ENCODE data around the gene KIAA1671. TPM values are rescaled to one million over a fixed set of nuclear protein-coding genes. Genes with fewer than 3 reads are reported as not detected.

The KIAA1671 gene
- polyA plus RNA-seq, 1 donor from 2014 or later, result 3.0 TPM

DNA sequence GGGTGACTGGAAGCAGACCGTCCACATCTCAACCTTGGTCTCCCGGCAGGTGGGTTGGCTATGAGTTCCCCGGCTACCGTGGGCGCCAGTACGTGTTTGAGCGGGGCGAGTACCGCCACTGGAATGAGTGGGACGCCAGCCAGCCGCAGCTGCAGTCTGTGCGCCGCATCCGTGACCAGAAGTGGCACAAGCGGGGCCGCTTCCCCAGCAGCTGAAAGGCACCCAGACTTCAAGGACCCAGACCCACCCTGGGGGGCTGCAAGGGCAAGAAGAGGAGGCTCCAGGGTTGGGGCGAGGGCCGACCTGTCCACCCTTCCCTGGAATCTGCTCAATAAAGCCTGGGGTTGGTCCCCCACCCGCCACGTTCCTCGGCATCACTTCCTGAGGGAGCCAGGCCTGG lies 254.5 kb downstream of the KIAA1671 start:
- Histone ChIP-seq H3K9me3 (ENCODE audit: low read length) (no peaks in the 10 kb centered on the region), H3K4me2 (ENCODE audit: low read length) (no peak overlapping the region), H3K9ac (ENCODE audit: low read length) (no peak overlapping the region), H3K4me3 (ENCODE audit: low read length) (no peak overlapping the region), H2AFZ (ENCODE audit: low read depth, low read length) (no peak overlapping the region), H3K36me3 (ENCODE audit: insufficient read depth, low read length) (no peaks in the 10 kb centered on the region), H3K9me2 (ENCODE audit: insufficient read depth, low read length) (no peaks in the 10 kb centered on the region), H4K20me1 (ENCODE audit: insufficient read depth) (no peaks in the 10 kb centered on the region), H3F3A (ENCODE audit: insufficient read depth, low read length, poor library complexity, severe bottlenecking) (no peaks in the 10 kb centered on the region), H3K79me2 (replicated peaks; ENCODE audit: insufficient read depth, low read length) (no peaks in the 10 kb centered on the region), H3K27ac (ENCODE audit: low read length) (no peak overlapping the region), H3K27me3 (ENCODE audit: insufficient read depth, low read depth, low read length) (no peaks in the 10 kb centered on the region)
- TF ChIP-seq EZH2 (IDR thresholded peaks at IDR 0.05; ENCODE audit: borderline replicate concordance, insufficient read depth, low read length, poor library complexity, severe bottlenecking) (no peak), SMC3 (conservative IDR thresholded peaks at IDR 0.05; ENCODE audit: poor library complexity) (no peak), MXI1 (conservative IDR thresholded peaks at IDR 0.05; ENCODE audit: poor library complexity, severe bottlenecking) (no peak), POLR2AphosphoS5 (IDR thresholded peaks at IDR 0.05) (no peak), RAD21 (conservative IDR thresholded peaks at IDR 0.05) (no peak), EP300 (conservative IDR thresholded peaks at IDR 0.05; ENCODE audit: poor library complexity, severe bottlenecking) (no peak), TAF1 (IDR thresholded peaks at IDR 0.05; ENCODE audit: low read depth) (no peak)
- TF ChIP-seq, protein P1, sequence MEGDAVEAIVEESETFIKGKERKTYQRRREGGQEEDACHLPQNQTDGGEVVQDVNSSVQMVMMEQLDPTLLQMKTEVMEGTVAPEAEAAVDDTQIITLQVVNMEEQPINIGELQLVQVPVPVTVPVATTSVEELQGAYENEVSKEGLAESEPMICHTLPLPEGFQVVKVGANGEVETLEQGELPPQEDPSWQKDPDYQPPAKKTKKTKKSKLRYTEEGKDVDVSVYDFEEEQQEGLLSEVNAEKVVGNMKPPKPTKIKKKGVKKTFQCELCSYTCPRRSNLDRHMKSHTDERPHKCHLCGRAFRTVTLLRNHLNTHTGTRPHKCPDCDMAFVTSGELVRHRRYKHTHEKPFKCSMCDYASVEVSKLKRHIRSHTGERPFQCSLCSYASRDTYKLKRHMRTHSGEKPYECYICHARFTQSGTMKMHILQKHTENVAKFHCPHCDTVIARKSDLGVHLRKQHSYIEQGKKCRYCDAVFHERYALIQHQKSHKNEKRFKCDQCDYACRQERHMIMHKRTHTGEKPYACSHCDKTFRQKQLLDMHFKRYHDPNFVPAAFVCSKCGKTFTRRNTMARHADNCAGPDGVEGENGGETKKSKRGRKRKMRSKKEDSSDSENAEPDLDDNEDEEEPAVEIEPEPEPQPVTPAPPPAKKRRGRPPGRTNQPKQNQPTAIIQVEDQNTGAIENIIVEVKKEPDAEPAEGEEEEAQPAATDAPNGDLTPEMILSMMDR (IDR thresholded peaks at IDR 0.05; ENCODE audit: poor library complexity, severe bottlenecking), result no peak
- TF ChIP-seq, protein P2, sequence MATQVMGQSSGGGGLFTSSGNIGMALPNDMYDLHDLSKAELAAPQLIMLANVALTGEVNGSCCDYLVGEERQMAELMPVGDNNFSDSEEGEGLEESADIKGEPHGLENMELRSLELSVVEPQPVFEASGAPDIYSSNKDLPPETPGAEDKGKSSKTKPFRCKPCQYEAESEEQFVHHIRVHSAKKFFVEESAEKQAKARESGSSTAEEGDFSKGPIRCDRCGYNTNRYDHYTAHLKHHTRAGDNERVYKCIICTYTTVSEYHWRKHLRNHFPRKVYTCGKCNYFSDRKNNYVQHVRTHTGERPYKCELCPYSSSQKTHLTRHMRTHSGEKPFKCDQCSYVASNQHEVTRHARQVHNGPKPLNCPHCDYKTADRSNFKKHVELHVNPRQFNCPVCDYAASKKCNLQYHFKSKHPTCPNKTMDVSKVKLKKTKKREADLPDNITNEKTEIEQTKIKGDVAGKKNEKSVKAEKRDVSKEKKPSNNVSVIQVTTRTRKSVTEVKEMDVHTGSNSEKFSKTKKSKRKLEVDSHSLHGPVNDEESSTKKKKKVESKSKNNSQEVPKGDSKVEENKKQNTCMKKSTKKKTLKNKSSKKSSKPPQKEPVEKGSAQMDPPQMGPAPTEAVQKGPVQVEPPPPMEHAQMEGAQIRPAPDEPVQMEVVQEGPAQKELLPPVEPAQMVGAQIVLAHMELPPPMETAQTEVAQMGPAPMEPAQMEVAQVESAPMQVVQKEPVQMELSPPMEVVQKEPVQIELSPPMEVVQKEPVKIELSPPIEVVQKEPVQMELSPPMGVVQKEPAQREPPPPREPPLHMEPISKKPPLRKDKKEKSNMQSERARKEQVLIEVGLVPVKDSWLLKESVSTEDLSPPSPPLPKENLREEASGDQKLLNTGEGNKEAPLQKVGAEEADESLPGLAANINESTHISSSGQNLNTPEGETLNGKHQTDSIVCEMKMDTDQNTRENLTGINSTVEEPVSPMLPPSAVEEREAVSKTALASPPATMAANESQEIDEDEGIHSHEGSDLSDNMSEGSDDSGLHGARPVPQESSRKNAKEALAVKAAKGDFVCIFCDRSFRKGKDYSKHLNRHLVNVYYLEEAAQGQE (IDR thresholded peaks at IDR 0.05; ENCODE audit: borderline replicate concordance), result no peak

DNA sequence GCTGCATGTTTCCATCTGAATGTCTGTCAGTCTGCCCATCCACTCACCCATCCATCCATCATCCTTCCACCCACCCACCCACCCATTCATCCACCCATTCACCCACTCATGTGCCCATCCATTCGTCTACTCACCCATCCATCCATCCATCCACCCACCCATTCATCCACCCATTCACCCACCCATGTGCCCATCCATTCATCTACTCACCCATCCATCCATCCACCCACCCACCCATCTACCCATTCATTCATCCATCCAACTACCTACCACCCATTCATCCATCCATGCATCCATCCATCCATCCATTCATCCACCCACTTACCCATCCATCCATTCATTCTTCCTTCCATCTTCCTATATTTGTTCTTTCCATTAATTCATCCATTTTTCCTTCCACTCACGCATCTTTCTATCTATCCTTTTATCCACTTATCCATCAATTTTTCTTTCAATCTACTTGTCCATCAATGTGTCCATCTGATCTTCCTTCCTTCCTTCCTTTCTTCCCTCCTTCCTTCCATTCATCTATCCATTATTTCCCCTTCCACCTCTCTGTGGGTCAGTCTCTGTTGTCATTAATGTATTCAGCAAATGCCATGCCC lies 255.1 kb downstream of the KIAA1671 start:
- no peak overlapping the region for H3K27ac ChIP-seq (ENCODE audit: low read length)
- H3K27me3 ChIP-seq (ENCODE audit: insufficient read depth, low read depth, low read length), result no peaks in the 10 kb centered on the region
- H3K9ac ChIP-seq (ENCODE audit: low read length), result no peak overlapping the region
- TF ChIP-seq, protein P2 (IDR thresholded peaks at IDR 0.05; ENCODE audit: borderline replicate concordance), result no peak
- TF ChIP-seq, protein P1 (IDR thresholded peaks at IDR 0.05; ENCODE audit: poor library complexity, severe bottlenecking), result no peak
- TF ChIP-seq TAF1 (IDR thresholded peaks at IDR 0.05; ENCODE audit: low read depth) (no peak), RAD21 (conservative IDR thresholded peaks at IDR 0.05) (no peak), MXI1 (conservative IDR thresholded peaks at IDR 0.05; ENCODE audit: poor library complexity, severe bottlenecking) (no peak), POLR2AphosphoS5 (IDR thresholded peaks at IDR 0.05) (no peak), EZH2 (IDR thresholded peaks at IDR 0.05; ENCODE audit: borderline replicate concordance, insufficient read depth, low read length, poor library complexity, severe bottlenecking) (no peak), SMC3 (conservative IDR thresholded peaks at IDR 0.05; ENCODE audit: poor library complexity) (no peak), EP300 (conservative IDR thresholded peaks at IDR 0.05; ENCODE audit: poor library complexity, severe bottlenecking) (no peak)
- H3K4me2 ChIP-seq (ENCODE audit: low read length), result no peak overlapping the region
- no peaks in the 10 kb centered on the region for H3K9me3 ChIP-seq (ENCODE audit: low read length)
- no peaks in the 10 kb centered on the region for H3K79me2 ChIP-seq (replicated peaks; ENCODE audit: insufficient read depth, low read length)
- H4K20me1 ChIP-seq (ENCODE audit: insufficient read depth), result no peaks in the 10 kb centered on the region
- no peaks in the 10 kb centered on the region for H3F3A ChIP-seq (ENCODE audit: insufficient read depth, low read length, poor library complexity, severe bottlenecking)
- H3K9me2 ChIP-seq (ENCODE audit: insufficient read depth, low read length), result no peaks in the 10 kb centered on the region
- H3K36me3 ChIP-seq (ENCODE audit: insufficient read depth, low read length), result no peaks in the 10 kb centered on the region
- H2AFZ ChIP-seq (ENCODE audit: low read depth, low read length), result no peak overlapping the region
- H3K4me3 ChIP-seq (ENCODE audit: low read length), result no peak overlapping the region
